CD4-positive, alpha-beta T cell (primary cell): Measurements from ENCODE around the gene DENND4A. TPM values are rescaled to one million over a fixed set of nuclear protein-coding genes. Genes with fewer than 3 reads are reported as not detected.

Experiments used
- ATAC-seq: fragments of 200-7000 bp; cut with Tn5 transposase; one replicate; pipeline ENCODE4 v1.10.0; 2022; ENCODE audit warnings: mild to moderate bottlenecking; ENCODE audit not compliant: poor library complexity
- CTCF ChIA-PET: fragments of 350-600 bp; sonication (Branson Sonifier 250); formaldehyde crosslinking; loops from one replicate; lab custom pipeline; 2021; ENCODE audit warnings: antibody characterized with exemption, inconsistent platforms; lab: Charles Lee
- POLR2A ChIA-PET: fragments of 350-600 bp; sonication (Branson Sonifier 250); formaldehyde crosslinking; loops from one replicate; lab custom pipeline; 2021; ENCODE audit warnings: antibody characterized with exemption, inconsistent platforms; lab: Charles Lee
- DNase-seq, 14 experiments: peaks; one replicate each; pipeline ENCODE4 v3.0.0-alpha.2; 2013 to 2020; ENCODE audit warnings: mixed read lengths in 2 of 14
- H3K27ac ChIP-seq, 2 donors: one replicate each; pipeline versions ENCODE4 v1.5.1 to v1.7.0; 2013; ENCODE audit warnings: low read length in 2 of 2, low read depth in 1 of 2, mild to moderate bottlenecking in 1 of 2
- H3K27me3 ChIP-seq, 2 experiments: 1 replicate in 1 of 2; 2 replicates in 1 of 2; pipeline versions ENCODE4 v1.6.1 to v1.7.0; 2013; ENCODE audit warnings: low read length in 2 of 2, control low read depth in 1 of 2, mild to moderate bottlenecking in 1 of 2, moderate library complexity in 1 of 2; ENCODE audit not compliant: insufficient read depth in 2 of 2, control insufficient read depth in 1 of 2
- H3K36me3 ChIP-seq: one replicate; pipeline ENCODE4 v1.6.1; 2013; ENCODE audit warnings: low read length, control low read depth; ENCODE audit not compliant: insufficient read depth
- H3K4me1 ChIP-seq: one replicate; pipeline ENCODE4 v1.6.1; 2013; ENCODE audit warnings: low read length, control low read depth; ENCODE audit not compliant: insufficient read depth
- H3K4me3 ChIP-seq: one replicate; pipeline ENCODE4 v1.5.1; 2013; ENCODE audit warnings: mild to moderate bottlenecking, low read length, moderate library complexity
- H3K9me3 ChIP-seq, 2 experiments: 1 replicate in 1 of 2; 2 replicates in 1 of 2; pipeline versions ENCODE4 v1.6.1 to v1.7.0; 2013; ENCODE audit warnings: low read length in 2 of 2, mild to moderate bottlenecking in 2 of 2, control low read depth in 1 of 2, moderate library complexity in 1 of 2; ENCODE audit not compliant: control insufficient read depth in 1 of 2, insufficient read depth in 1 of 2
- H3K27ac Mint-ChIP-seq: one replicate; pipeline ENCODE4 v1.8.0; 2020; ENCODE audit warnings: mixed read lengths
- H3K27me3 Mint-ChIP-seq: one replicate; pipeline ENCODE4 v1.8.0; 2021; ENCODE audit warnings: mixed read lengths
- H3K36me3 Mint-ChIP-seq: one replicate; pipeline ENCODE4 v1.8.0; 2021; ENCODE audit warnings: low read depth, mixed read lengths
- H3K4me1 Mint-ChIP-seq: one replicate; pipeline ENCODE4 v1.8.0; 2021; ENCODE audit warnings: low read depth, mixed read lengths
- H3K4me3 Mint-ChIP-seq: one replicate; pipeline ENCODE4 v1.8.0; 2020; ENCODE audit warnings: mild to moderate bottlenecking, mixed read lengths
- H3K9me3 Mint-ChIP-seq: one replicate; pipeline ENCODE4 v1.8.0; 2020; ENCODE audit warnings: mixed read lengths
- CTCF ChIP-seq: fragments of 200-600 bp; IDR thresholded peaks from one replicate; pipeline ENCODE4 v1.8.0; 2022; ENCODE audit warnings: antibody characterized with exemption, mild to moderate bottlenecking
- intact Hi-C, 2 experiments: fragments of 100-400 bp; cut with DNase I in 1 of 2; cut with micrococcal nuclease in 1 of 2; formaldehyde crosslinking; loops; one replicate each; pipeline versions ENCODE4 v1.15.1 to v1.9.0; 2023 to 2025; cut with DNase I, micrococcal nuclease
- total RNA-seq, 174 experiments: library from RNA in 2 of 174; stranded (reverse) in 2 of 174; gene quantifications; one replicate each; pipeline ENCODE4 v1.2.3 and lab custom pipeline; 2021 to 2026

Gene DENND4A
- total RNA-seq, 2 experiments from 2014 or later, result 64.1 to 69.6 TPM

GRCh38 chr15:65769482-65769881 is 22.6 kb downstream of the DENND4A start:
- ChIA-PET POLR2A (interaction anchor here (1.0 to 2.0 kb wide), 5 partner anchors 8 to 100 kb away, joined by 3 to 7 read pairs (median 4); partner anchors contain the start of gene RAB11A), CTCF (interaction anchor here (0.6 to 1.2 kb wide), 3 partner anchors 13 to 63 kb away, joined by 3 to 4 read pairs (median 4); no protein-coding TSS in a partner anchor)
- peaks cover 71% of the 10 kb centered on the region for H3K4me1 Mint-ChIP-seq
- H3K27ac Mint-ChIP-seq, result no peak overlapping the region
- no peaks in the 10 kb centered on the region for H3K9me3 ChIP-seq
- no peak overlapping the region for H3K4me3 Mint-ChIP-seq
- no peak for TF ChIP-seq CTCF
- no peaks in the 10 kb centered on the region for H3K27me3 Mint-ChIP-seq
- no peak for ATAC-seq
- H3K36me3 Mint-ChIP-seq, result peaks cover 47% of the 10 kb centered on the region
- H3K4me3 ChIP-seq, result no peak overlapping the region
- intact Hi-C loops, result no loop called here
- DNase-seq, result no peak
- peaks cover 18% of the 10 kb centered on the region for H3K4me1 ChIP-seq
- no peaks in the 10 kb centered on the region for H3K36me3 ChIP-seq
- no peaks in the 10 kb centered on the region for H3K9me3 Mint-ChIP-seq
- no peak overlapping the region for H3K27ac ChIP-seq
- no peaks in the 10 kb centered on the region for H3K27me3 ChIP-seq

- ChIA-PET POLR2A (interaction anchor here (0.7 to 2.0 kb wide), 6 partner anchors 10 to 1146 kb away, joined by 3 to 7 read pairs (median 3); no protein-coding TSS in a partner anchor), CTCF (interaction anchor here (1.0 to 1.2 kb wide), 2 partner anchors 31 to 101 kb away, joined by 3 to 4 read pairs; partner anchors contain the start of gene RAB11A)
- Mint-ChIP-seq H3K36me3 (peaks cover 40% of the 10 kb centered on the region), H3K9me3 (no peaks in the 10 kb centered on the region), H3K4me1 (peaks cover 65% of the 10 kb centered on the region), H3K4me3 (no peak overlapping the region), H3K27ac (no peak overlapping the region), H3K27me3 (no peaks in the 10 kb centered on the region)
- no peak for TF ChIP-seq CTCF
- ATAC-seq (peak; percentile 57), DNase-seq (peak in 4 of 14 experiments; percentile 16 to 52 (median 31))
- no peaks in the 10 kb centered on the region for H3K27me3 ChIP-seq
- no peaks in the 10 kb centered on the region for H3K9me3 ChIP-seq
- intact Hi-C loops, result no loop called here
- H3K4me3 ChIP-seq, result no peak overlapping the region
- no peak overlapping the region for H3K27ac ChIP-seq
- no peaks in the 10 kb centered on the region for H3K36me3 ChIP-seq
- peaks cover 13% of the 10 kb centered on the region for H3K4me1 ChIP-seq
Observed at GRCh38 chr15:65767895-65768294, 24.2 kb downstream of the DENND4A start.

GRCh38 chr15:65767264-65767595 is 24.9 kb downstream of the DENND4A start:
- intact Hi-C loops, result no loop called here
- POLR2A ChIA-PET, result interaction anchor here (0.7 to 1.0 kb wide), 2 partner anchors 25 to 52 kb away, joined by 3 read pairs; partner anchors contain the start of gene DENND4A
- H3K9me3 ChIP-seq, result no peaks in the 10 kb centered on the region
- Mint-ChIP-seq H3K27me3 (no peaks in the 10 kb centered on the region), H3K4me3 (no peak overlapping the region), H3K36me3 (peaks cover 38% of the 10 kb centered on the region), H3K9me3 (no peaks in the 10 kb centered on the region), H3K27ac (no peak overlapping the region), H3K4me1 (peaks cover 67% of the 10 kb centered on the region)
- H3K27me3 ChIP-seq, result no peaks in the 10 kb centered on the region
- H3K4me1 ChIP-seq, result peaks cover 13% of the 10 kb centered on the region
- no peak overlapping the region for H3K27ac ChIP-seq
- DNase-seq, result no peak
- no peak overlapping the region for H3K4me3 ChIP-seq
- CTCF ChIA-PET, result interaction anchor here (1.2 kb wide), 1 partner anchor 102 kb away, joined by 3 read pairs; the partner anchor contains the start of gene RAB11A
- TF ChIP-seq CTCF, result no peak
- no peak for ATAC-seq
- no peaks in the 10 kb centered on the region for H3K36me3 ChIP-seq
